NCI-H2107 treated with DMSO at 0.1 percent for 48 hours (cell line): ENCODE data around the gene STOML1.
"Not testable (repeated sequence)": the region's sequence is repeated elsewhere in the genome, so short reads cannot be mapped to it uniquely, and the experiment has no call there.

Source experiments
- DNase-seq: peaks from one replicate; lab custom pipeline; 2025; ENCODE audit not compliant: unreplicated experiment; lab: John Stamatoyannopoulos, UW

STOML1 gene

GRCh38 chr15:73987681-73988444, 4.2 kb downstream of the STOML1 start:
- DNase-seq = no peak

GRCh38 chr15:73987250-73987649, 4.8 kb downstream of the STOML1 start:
- DNase-seq = no peak

DNA sequence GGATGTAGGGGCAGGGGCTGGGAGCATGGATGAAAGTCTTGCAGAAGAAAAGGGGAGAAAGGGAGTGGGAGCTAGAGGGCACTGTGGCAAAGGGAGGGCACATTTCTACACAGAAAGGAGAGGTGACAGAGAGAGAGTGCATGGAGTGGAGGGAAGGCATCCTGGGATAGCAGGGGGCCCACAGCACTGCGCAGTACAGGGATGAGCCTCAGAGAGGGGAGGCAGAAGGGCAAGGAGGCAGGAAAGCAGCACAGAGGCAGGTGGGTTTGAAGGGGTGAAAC, 5.4 kb downstream of the STOML1 start:
- no peak for DNase-seq

DNA sequence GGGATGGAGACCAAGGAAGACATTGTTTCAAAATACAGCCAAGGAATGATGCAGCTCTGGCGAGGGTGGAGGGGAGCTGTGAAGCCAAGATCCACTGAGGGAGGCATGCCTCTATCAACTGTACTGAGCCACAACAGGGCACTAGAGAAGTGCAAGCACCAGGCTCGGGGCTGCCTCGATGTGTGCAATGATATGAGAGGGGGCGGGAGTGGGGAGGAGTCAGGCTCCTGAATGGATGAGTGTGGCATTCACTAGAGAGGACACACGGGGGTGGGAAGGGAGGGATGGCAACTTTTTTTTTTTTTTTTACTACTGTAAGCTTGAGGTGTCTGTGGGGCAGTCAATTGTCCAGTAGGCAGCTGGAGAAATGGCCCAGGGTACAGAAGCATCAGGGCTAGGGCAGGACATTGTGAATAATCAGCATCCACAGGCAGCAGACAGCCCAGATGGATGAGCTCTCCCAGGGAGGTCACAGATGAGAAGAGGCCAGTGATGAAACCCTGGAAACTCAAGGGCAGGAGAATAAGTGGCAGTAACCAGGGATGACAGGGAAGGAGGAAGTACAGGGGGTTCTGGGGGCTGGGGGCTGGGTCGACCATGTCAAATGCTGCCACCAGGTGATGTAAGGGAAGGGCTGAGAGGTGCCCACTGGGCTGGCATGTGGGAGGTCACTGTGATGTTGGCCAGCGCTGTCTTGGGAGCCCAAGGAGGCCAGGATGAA, 5.9 kb downstream of the STOML1 start:
- DNase-seq = no peak

- no peak for DNase-seq
Observed at GRCh38 chr15:73985101-73985873, 6.8 kb downstream of the STOML1 start.

DNA sequence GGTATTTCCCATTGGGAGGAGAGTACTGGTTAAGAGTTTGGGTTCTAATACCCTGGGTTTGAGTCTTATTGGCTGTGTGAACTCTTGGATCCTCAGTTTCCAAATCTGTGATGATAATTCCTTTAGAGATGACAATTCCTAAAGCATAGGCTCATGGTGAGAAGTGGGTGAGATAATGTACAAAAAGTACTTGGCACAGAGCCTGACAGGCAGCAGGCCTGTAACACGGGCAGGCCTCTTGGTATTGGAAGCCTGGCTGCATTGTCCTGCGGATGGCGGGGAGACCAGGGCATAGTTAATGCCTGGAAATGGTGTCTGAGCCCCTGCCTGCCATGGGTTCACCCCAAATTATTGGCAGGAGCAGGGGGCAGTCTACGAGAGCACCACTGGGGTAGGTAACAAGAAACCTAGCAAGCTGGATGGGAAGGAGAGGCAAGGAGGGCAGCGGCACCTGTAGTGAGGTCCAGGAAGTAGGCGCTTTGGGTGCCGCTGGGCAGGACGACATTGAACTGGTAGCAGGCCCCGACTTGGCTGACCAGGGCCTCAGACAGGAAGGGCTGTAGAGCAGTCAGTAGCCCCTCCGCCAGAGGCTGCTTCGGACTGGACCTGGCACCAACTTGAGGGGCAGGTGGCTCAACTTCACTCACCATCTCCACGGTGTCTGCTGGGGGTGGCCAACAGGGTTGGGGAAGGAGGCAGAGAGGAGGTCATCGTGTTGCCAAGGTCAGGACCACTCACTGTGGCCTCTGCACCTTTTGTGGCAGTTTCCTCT, 7.7 kb downstream of the STOML1 start:
- DNase-seq = no peak

DNA sequence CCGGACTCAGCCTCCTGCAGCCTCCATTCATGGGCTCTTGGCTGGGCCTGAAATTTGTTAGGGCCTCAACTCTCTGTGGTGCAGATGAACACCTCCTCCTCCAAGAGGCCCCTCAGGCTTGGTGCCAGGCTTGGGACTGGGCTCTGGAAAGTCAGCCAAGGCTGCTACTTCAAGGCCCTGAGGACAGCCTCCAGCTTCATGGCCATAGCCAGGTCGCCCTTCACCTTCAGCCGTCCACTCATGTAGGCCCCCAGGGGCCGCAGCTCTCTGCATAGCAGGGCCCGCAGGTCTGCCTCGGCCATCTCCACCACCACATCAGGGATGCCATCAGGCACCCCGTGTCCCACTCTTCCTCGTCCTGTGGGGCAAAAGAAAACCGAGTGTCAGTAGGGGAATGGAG, 8.3 kb downstream of the STOML1 start:
- no peak for DNase-seq

DNA sequence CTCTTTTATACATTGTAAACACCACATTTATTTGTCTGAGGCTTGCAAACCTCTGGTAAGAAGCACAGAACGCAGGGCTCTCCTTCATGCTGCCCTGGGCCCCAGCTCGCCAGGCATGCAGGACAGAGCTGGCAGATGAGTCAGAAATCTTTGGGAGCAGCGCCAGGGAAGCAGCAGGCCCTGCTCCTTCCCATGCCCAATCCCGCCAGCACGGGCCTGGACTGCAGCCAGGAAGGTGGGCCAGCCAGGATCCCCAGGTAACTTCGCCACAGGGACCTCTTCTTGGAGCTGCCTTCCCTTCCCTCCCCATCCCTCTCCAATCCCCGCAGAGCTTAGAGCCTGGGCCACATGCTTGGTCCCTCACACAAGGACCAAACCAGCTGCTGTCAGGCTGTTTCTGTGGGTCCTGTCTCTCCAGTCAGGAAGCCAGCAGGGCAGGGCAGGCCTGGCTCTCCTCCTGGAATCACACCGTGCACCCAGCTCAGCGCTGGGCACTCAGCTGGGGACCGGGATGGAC, 8.8 kb downstream of the STOML1 start:
- DNase-seq = no peak

DNA sequence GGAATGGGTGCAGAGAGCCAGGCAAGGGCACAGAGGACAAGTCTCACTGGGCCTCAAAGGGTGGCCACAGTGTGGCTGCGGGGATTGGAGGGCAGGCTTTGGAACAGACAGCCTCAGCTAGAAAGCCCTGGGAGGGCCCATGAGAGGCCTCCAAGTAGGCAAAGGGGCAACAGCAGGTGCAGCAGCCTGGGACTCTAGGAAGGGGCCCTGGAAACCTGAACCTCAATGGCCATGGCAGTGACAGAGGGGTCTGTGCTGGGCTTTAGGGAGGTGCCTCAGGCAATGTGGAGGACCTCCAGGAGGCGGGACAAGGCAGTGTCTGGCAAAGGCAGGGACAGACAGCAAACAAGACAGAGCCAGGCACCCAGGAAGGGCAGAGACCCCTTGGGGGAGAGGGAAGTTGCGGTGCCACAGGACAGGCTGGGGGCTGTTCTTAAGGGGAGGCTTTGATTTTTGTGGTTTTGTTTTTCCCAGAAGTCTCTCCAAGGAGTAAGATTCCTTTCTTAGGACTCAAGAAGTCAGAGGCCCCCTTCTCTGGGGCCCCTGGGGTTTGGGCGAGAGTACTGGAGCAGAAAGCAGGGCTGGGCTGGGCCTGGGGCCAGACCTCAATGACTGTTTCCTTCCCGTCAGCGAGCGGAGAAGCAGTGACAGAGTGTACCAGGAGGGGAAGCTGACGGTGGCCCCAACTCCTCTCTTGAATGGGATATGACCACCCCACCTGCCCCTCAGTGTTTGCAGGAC, 9.7 kb downstream of the STOML1 start:
- no peak for DNase-seq

DNA sequence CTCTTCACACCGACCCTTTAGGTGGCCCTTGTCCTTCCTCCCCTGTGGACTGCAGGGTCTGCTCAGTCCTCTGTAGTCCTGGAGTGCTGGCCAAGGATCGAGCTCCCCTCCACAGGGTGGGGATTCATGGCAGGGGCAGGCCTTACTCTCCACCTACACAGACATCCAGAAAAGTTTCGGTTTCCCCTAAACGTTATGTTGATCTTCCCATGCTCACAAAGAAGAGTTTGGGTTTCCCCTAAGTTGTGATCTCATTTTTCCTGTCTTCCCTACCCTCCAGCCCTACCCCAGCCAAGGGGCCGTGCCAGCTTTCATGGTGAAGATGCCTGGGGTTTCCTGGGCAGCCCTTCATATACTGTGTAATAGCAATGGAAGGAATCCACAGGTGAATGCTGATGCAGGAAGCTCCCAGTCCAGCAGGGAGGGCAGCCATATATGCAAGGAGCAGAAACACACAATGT, 10.3 kb downstream of the STOML1 start:
- DNase-seq = no peak

- DNase-seq = no peak
Observed at GRCh38 chr15:73979636-73980035, 12.5 kb downstream of the STOML1 start.

DNA sequence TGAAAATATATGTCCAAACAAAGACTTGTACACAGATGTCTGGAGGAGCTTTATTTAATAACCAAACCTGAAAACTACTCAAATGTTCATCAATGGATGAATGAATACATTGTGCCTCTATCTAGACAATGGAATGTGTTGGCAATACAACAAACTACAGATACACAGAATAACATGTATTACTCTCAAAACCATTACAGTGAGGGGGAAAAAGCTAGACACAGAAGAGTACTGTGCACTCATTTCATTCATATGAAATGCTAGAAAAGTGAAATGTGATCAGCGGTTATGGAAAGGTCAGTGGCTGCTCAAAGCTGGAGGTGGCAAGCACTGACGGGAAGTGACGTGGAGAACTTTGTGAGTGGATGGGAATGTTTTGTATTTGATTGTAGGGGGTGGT, 13.2 kb downstream of the STOML1 start:
- no peak for DNase-seq

GRCh38 chr15:73975440-73976125, 16.5 kb downstream of the STOML1 start:
- DNase-seq = not testable (repeated sequence)

DNA sequence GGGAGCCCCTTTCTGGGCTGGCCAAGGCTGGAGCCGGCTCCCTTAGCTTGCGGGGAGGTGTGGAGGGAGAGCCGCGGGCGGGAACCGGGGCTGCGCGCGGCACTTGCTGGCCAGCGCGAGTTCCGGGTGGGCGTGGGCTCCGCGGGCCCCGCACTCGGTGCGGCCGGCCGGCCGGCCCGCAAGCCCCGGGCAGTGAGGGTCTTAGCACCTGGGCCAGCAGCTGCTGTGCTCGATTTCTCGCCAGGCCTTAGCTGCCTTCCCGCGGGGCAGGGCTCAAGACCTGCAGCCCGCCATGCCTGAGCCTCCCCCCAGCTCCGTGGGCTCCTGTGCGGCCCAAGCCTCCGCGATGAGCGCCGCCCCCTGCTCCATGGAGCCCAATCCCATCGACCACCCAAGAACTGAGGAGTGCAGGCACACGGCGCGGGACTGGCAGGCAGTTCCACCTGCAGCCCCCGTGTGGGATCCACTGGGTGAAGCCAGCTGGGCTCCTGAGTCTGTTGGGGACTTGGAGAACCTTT, 18.4 kb downstream of the STOML1 start:
- not testable (repeated sequence) for DNase-seq

DNA sequence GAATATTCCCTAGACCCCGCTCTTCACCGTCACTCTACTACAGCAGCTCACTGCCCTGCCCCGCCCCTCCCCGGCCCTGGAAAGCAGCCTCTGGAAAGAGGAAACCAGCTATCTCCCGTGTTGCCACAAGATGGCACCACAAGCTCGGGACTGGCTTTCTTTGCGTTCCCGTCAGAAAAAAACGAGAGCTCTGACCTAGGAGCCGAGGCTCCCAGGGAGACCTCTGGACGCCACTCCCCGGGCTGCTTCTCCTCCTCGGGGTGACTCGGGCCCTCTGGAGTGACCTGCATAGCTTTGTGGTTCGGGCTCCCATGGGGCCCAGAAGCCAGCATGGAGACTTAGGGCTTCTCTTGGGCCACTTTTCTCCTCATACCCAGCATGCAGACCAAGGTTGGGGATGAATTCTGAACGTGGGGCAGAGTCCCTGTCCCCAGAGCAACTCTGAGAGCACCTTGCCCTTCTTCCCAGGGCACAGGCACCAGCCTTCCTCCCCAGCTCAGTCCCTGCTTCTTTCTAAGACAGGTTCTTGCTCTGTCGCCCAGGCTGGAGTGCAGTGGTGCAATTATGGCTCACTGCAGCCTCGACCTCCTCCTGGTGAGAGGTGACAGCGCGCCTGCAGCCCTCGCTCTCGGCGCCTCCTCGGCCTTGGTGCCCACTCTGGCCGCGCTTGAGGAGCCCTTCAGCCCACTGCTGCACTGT, 19.0 kb downstream of the STOML1 start:
- DNase-seq = peak; percentile 45

- DNase-seq = no peak
Observed at GRCh38 chr15:73969151-73969759, 22.8 kb downstream of the STOML1 start.

DNA sequence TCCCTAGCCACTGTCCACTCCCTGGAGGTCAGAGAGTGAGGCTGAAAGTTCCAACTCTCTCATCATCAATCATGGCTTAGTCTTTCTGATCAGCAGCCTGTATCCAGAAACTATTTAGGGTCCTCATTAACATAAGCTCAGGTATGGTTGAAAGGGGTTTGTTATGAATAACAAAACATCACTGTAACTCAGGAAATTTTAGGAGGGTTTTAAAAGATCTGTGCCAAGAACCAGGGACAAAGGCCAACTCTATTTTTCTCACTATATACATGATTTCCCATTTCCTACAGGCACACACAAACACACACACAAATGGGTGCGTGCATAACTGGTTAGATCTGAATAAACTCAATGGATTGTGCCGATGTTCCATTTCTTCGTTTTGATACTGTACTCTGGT, 23.6 kb downstream of the STOML1 start:
- no peak for DNase-seq

- DNase-seq = no peak
Observed at GRCh38 chr15:73965758-73966113, 26.4 kb downstream of the STOML1 start.
